PC-9 (cell line): Measurements from ENCODE around the gene B4GALT6. TPM values are rescaled to one million over a fixed set of nuclear protein-coding genes. Genes with fewer than 3 reads are reported as not detected.

Source experiments
- BruUV-seq: library from RNA; stranded (reverse); fragments of 400-500 nt; replicated peaks from 2 replicates; lab custom pipeline; 2021; lab: Mats Ljungman, UMichigan
- CTCF ChIA-PET: fragments of 300-600 bp; sonication (Branson Sonifier 250); formaldehyde crosslinking; loops from one replicate; lab custom pipeline; 2022; ENCODE audit warnings: antibody characterized with exemption; lab: Charles Lee
- POLR2A ChIA-PET: fragments of 300-600 bp; sonication (Branson Sonifier 250); formaldehyde crosslinking; loops from one replicate; lab custom pipeline; 2022; ENCODE audit warnings: antibody characterized with exemption; ENCODE audit not compliant: unreplicated experiment; lab: Charles Lee
- DNase-seq, 2 experiments: peaks; one replicate each; pipeline versions ENCODE4 v3.0.0 to v3.0.0-alpha.2; 2015 to 2022; ENCODE audit warnings: mixed read lengths in 1 of 2
- H2AFZ ChIP-seq: fragments of 200-600 bp; sonication (generic); 2 replicates; pipeline ENCODE4 v1.8.1; 2017; ENCODE audit warnings: antibody characterized with exemption
- H3F3A ChIP-seq: fragments of 200-600 bp; sonication (generic); 2 replicates; pipeline ENCODE4 v1.8.1; 2017; ENCODE audit warnings: antibody characterized with exemption, mild to moderate bottlenecking, low read depth; ENCODE audit not compliant: insufficient read depth
- H3K27ac ChIP-seq: fragments of 200-600 bp; sonication (generic); 2 replicates; pipeline ENCODE4 v1.6.1; 2016; ENCODE audit warnings: mixed run types
- H3K27me3 ChIP-seq: fragments of 200-600 bp; sonication (generic); 2 replicates; pipeline ENCODE4 v1.6.1; 2016; ENCODE audit warnings: low read depth, mixed run types; ENCODE audit not compliant: insufficient read depth
- H3K36me3 ChIP-seq: fragments of 200-600 bp; sonication (generic); 2 replicates; pipeline ENCODE4 v1.6.1; 2016; ENCODE audit warnings: low read depth, mixed run types
- H3K4me1 ChIP-seq: fragments of 200-600 bp; sonication (generic); replicated peaks from 2 replicates; pipeline ENCODE4 v1.6.1; 2016; ENCODE audit warnings: mixed run types; ENCODE audit not compliant: insufficient read depth
- H3K4me2 ChIP-seq: fragments of 200-600 bp; sonication (generic); 2 replicates; pipeline ENCODE4 v1.6.1; 2017; ENCODE audit warnings: mixed run types
- H3K4me3 ChIP-seq: fragments of 200-600 bp; sonication (generic); 2 replicates; pipeline ENCODE4 v1.6.1; 2016; ENCODE audit warnings: mixed run types
- H3K79me2 ChIP-seq: fragments of 200-600 bp; sonication (generic); 2 replicates; pipeline ENCODE4 v1.6.1; 2017; ENCODE audit warnings: low read depth, mixed run types
- H3K9me2 ChIP-seq: fragments of 200-600 bp; sonication (generic); 2 replicates; pipeline ENCODE4 v1.8.1; 2017; ENCODE audit warnings: mild to moderate bottlenecking; ENCODE audit not compliant: insufficient read depth
- H3K9me3 ChIP-seq: fragments of 200-600 bp; sonication (generic); 2 replicates; pipeline ENCODE4 v1.8.1; 2016; ENCODE audit warnings: low read depth; ENCODE audit not compliant: insufficient read depth
- H4K20me1 ChIP-seq: fragments of 200-600 bp; sonication (generic); 2 replicates; pipeline ENCODE4 v1.8.1; 2017; ENCODE audit not compliant: insufficient read depth
- CTCF ChIP-seq: fragments of 200-600 bp; sonication (generic); conservative IDR thresholded peaks from 2 replicates; pipeline ENCODE4 v1.6.1; 2017; ENCODE audit warnings: mixed run types, antibody characterized with exemption, mild to moderate bottlenecking, moderate library complexity
- EZH2 ChIP-seq: fragments of 200-600 bp; sonication (generic); IDR thresholded peaks from 2 replicates; pipeline ENCODE4 v1.8.0; 2017; ENCODE audit warnings: antibody characterized with exemption, low read depth
- intact Hi-C: fragments of 100-400 bp; cut with micrococcal nuclease; formaldehyde crosslinking; loops from one replicate; pipeline ENCODE4 v1.10.0; 2022; ENCODE audit not compliant: unreplicated experiment
- total RNA-seq: library from RNA; stranded (reverse); gene quantifications from 2 replicates; pipeline ENCODE4 v1.2.3, GENCODE V29; 2021

The B4GALT6 gene
- total RNA-seq, 1 experiment from 2014 or later = 5.3 TPM

GRCh38 chr18:31678425-31678824 lies 6.0 kb downstream of the B4GALT6 start:
- Histone ChIP-seq H3K27ac (peak overlapping the region; percentile 89), H3K4me1 (peaks cover 41% of the 10 kb centered on the region), H3K4me3 (no peak overlapping the region), H3K36me3 (no peaks in the 10 kb centered on the region), H3K4me2 (peak overlapping the region; percentile 48; the same call in 1 of the 2 replicates), H3K79me2 (peaks cover 7% of the 10 kb centered on the region; the same call in 1 of the 2 replicates), H3K27me3 (no peaks in the 10 kb centered on the region), H4K20me1 (no peaks in the 10 kb centered on the region), H3F3A (peaks cover 19% of the 10 kb centered on the region; the same call in 1 of the 2 replicates), H3K9me3 (no peaks in the 10 kb centered on the region), H2AFZ (no peak overlapping the region), H3K9me2 (no peaks in the 10 kb centered on the region)
- DNase-seq = no peak
- BruUV-seq = no TSS peak
- TF ChIP-seq EZH2 = no peak
- TF ChIP-seq CTCF = no peak
- POLR2A ChIA-PET = no interaction called here
- intact Hi-C loops = no loop called here
- CTCF ChIA-PET = no interaction called here

- H3K27me3 ChIP-seq = no peaks in the 10 kb centered on the region
- H3K79me2 ChIP-seq = peaks cover 3% of the 10 kb centered on the region; the same call in 1 of the 2 replicates
- ChIA-PET POLR2A (no interaction called here), CTCF (no interaction called here)
- no peak overlapping the region for H3K4me3 ChIP-seq
- no peaks in the 10 kb centered on the region for H3K9me2 ChIP-seq
- no peak overlapping the region for H3K4me2 ChIP-seq
- peaks cover 19% of the 10 kb centered on the region; the same call in 1 of the 2 replicates for H3F3A ChIP-seq
- H2AFZ ChIP-seq = no peak overlapping the region
- H4K20me1 ChIP-seq = no peaks in the 10 kb centered on the region
- H3K9me3 ChIP-seq = no peaks in the 10 kb centered on the region
- TF ChIP-seq EZH2 = no peak
- TF ChIP-seq CTCF = no peak
- no TSS peak for BruUV-seq
- H3K27ac ChIP-seq = peak overlapping the region; percentile 89; the same call in 1 of the 2 replicates
- H3K36me3 ChIP-seq = no peaks in the 10 kb centered on the region
- no peak for DNase-seq
- H3K4me1 ChIP-seq = peaks cover 35% of the 10 kb centered on the region
- intact Hi-C loops = no loop called here
These were observed 6.8 kb downstream of the B4GALT6 start for GRCh38 chr18:31677592-31677991.

GRCh38 chr18:31675404-31675803 lies 9.0 kb downstream of the B4GALT6 start:
- no peak overlapping the region for H3K4me3 ChIP-seq
- ChIA-PET CTCF (no interaction called here), POLR2A (no interaction called here)
- H3K27me3 ChIP-seq = no peaks in the 10 kb centered on the region
- H3K9me2 ChIP-seq = no peaks in the 10 kb centered on the region
- TF ChIP-seq CTCF = no peak
- no peak overlapping the region for H3K4me2 ChIP-seq
- no peaks in the 10 kb centered on the region for H3K36me3 ChIP-seq
- no peaks in the 10 kb centered on the region for H3K79me2 ChIP-seq
- peaks cover 27% of the 10 kb centered on the region for H3K4me1 ChIP-seq
- no peak overlapping the region for H2AFZ ChIP-seq
- no peak overlapping the region for H3K27ac ChIP-seq
- intact Hi-C loops = no loop called here
- BruUV-seq = no TSS peak
- no peak for DNase-seq
- no peaks in the 10 kb centered on the region for H3K9me3 ChIP-seq
- peaks cover 19% of the 10 kb centered on the region; the same call in 1 of the 2 replicates for H3F3A ChIP-seq
- H4K20me1 ChIP-seq = no peaks in the 10 kb centered on the region
